AG04450 (cell line): Measurements from ENCODE around the gene ATP8B3. TPM values are rescaled to one million over a fixed set of nuclear protein-coding genes. Genes with fewer than 3 reads are reported as not detected.

Source experiments
- CTCF ChIA-PET: fragments of 300-600, 350-600 bp; formaldehyde crosslinking; extraction: SDS; loops from one replicate; lab custom pipeline; 2022; ENCODE audit warnings: antibody characterized with exemption, inconsistent platforms; lab: Charles Lee
- POLR2A ChIA-PET: fragments of 350-600 bp; formaldehyde crosslinking; extraction: SDS; loops from one replicate; lab custom pipeline; 2021; ENCODE audit warnings: antibody characterized with exemption, inconsistent platforms; lab: Yijun Ruan, JAX
- DNase-seq: peaks from one replicate; pipeline ENCODE4 v3.0.0-alpha.2; 2011; ENCODE audit warnings: low read depth, low spot score
- H3K27ac ChIP-seq: one replicate; pipeline ENCODE4 v1.5.1; 2012; ENCODE audit warnings: low read depth, low read length, control low read depth
- H3K27me3 ChIP-seq: one replicate; pipeline ENCODE4 v1.6.0; 2012; ENCODE audit warnings: low read length; ENCODE audit not compliant: control insufficient read depth, insufficient read depth
- H3K4me3 ChIP-seq: 2 replicates; pipeline ENCODE4 v1.5.1; 2011; ENCODE audit warnings: mild to moderate bottlenecking, low read depth, low read length, control low read depth
- H3K9me3 ChIP-seq: 2 replicates; pipeline ENCODE4 v1.5.1; 2012; ENCODE audit warnings: low read length; ENCODE audit not compliant: control insufficient read depth, insufficient read depth
- CTCF ChIP-seq: IDR thresholded peaks from 2 replicates; pipeline ENCODE4 v1.5.1; 2011; ENCODE audit warnings: low read depth, low read length, control low read depth, inconsistent platforms
- polyA plus RNA-seq: library from polyadenylated mRNA; depleted of rRNA; stranded (reverse); fragments of >200 nt; gene quantifications from 2 replicates; pipeline ENCODE4 v1.2.3, GENCODE V29; 2011

The ATP8B3 gene
- polyA plus RNA-seq, 1 experiment: 2.7 TPM

- ChIA-PET POLR2A (no interaction called here), CTCF (no interaction called here)
- no peak for DNase-seq
- TF ChIP-seq CTCF: no peak
- H3K27me3 ChIP-seq: peaks cover 15% of the 10 kb centered on the region
- H3K27ac ChIP-seq: no peak overlapping the region
- H3K4me3 ChIP-seq: no peak overlapping the region
- H3K9me3 ChIP-seq: peaks cover 7% of the 10 kb centered on the region
Measured at GRCh38 chr19:1790054-1790792, 21.9 kb downstream of the ATP8B3 start.

- ChIA-PET CTCF (interaction anchor here (0.9 kb wide), 1 partner anchor 8 kb away, joined by 3 read pairs; no protein-coding TSS in a partner anchor), POLR2A (no interaction called here)
- Histone ChIP-seq H3K9me3 (peaks cover 7% of the 10 kb centered on the region), H3K4me3 (no peak overlapping the region), H3K27ac (no peak overlapping the region), H3K27me3 (peaks cover 15% of the 10 kb centered on the region)
- no peak for DNase-seq
- TF ChIP-seq CTCF: no peak
Measured at GRCh38 chr19:1789261-1790041, 22.6 kb downstream of the ATP8B3 start.

DNA sequence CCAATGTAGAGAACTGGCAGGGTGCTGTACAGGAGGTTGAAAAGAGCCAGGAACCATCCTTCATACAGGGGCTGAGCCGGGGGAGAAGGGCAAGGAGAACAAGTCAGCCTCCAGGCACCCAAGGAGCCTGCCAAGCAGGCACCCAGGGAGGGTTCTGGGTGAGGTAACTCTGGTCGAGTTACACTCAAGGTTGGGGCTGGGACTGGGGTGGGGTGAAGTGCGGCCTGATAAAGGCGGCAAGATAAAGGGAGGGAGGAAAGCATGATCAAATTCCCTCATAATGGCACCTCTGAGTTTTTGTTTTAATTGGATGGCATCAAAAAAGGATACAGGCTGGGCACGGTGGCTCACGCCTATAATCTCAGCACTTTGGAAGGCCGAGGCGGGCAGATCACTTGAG lies 25.0 kb downstream of the ATP8B3 start:
- H3K27ac ChIP-seq: no peak overlapping the region
- ChIA-PET POLR2A (no interaction called here), CTCF (no interaction called here)
- peaks cover 22% of the 10 kb centered on the region for H3K9me3 ChIP-seq
- no peak for TF ChIP-seq CTCF
- peaks cover 21% of the 10 kb centered on the region for H3K27me3 ChIP-seq
- no peak overlapping the region for H3K4me3 ChIP-seq
- no peak for DNase-seq

DNA sequence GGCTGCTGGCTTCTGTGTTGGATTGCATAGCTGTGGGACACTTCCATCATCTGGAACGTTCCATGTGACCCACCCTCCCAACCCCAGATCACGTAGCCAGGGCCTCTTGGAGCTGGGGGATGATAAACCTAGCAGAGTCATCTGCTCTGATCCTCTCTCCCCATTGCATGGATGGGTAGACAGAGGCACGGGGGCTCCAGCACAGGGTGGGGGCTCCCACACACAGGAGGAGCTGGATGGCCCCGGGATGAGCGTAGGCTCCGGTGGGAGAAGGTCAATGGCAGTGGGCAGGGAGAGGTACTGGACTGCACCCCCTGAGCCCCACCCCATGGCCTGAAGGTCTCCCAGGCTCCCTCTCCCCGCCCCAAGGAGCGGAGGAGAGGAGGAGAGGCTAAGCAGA lies 25.4 kb downstream of the ATP8B3 start:
- CTCF ChIA-PET: no interaction called here
- Histone ChIP-seq H3K27ac (no peak overlapping the region), H3K27me3 (peaks cover 26% of the 10 kb centered on the region), H3K9me3 (peaks cover 26% of the 10 kb centered on the region), H3K4me3 (no peak overlapping the region)
- POLR2A ChIA-PET: no interaction called here
- no peak for DNase-seq
- TF ChIP-seq CTCF: no peak

GRCh38 chr19:1785310-1785709 lies 26.8 kb downstream of the ATP8B3 start:
- ChIA-PET CTCF (interaction anchor here (1.2 kb wide), 1 partner anchor 10 kb away, joined by 4 read pairs; no protein-coding TSS in a partner anchor), POLR2A (no interaction called here)
- TF ChIP-seq CTCF: no peak
- Histone ChIP-seq H3K4me3 (no peak overlapping the region), H3K27me3 (peaks cover 26% of the 10 kb centered on the region), H3K27ac (no peak overlapping the region), H3K9me3 (peaks cover 28% of the 10 kb centered on the region)
- no peak for DNase-seq
